Measurements from ENCODE around the gene CPAMD8.

DNA sequence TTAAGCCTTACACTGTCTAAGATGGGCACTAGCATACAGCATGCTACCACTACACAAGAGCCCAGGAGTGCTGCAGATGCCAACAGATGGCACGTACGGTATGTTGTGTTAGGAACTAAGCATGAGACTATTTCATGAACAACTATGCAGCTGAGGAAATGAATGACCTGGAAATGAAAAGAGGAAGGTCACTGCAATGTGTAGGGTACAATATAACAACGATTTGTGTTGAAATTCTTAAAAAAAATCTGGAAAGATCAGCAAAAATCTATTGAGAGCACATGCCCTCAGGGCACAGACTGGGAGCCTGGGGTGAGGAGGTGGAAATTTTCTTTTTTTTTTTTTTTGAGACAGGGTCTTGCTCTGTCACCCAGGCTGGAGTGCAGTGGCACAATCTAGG, 34.2 kb upstream of the CPAMD8 start:
- no peak for TF ChIP-seq EZH2 (IDR thresholded peaks at IDR 0.05)
- TF ChIP-seq EZH2phosphoT487 (IDR thresholded peaks at IDR 0.05): no peak
